Fibroblast of skin of back (primary cell): Measurements from ENCODE around the gene SFT2D3.

Source experiments
- DNase-seq: peaks from one replicate; pipeline ENCODE4 v3.0.0-alpha.2; 2013

SFT2D3 gene

GRCh38 chr2:127664065-127664894 is 37.0 kb upstream of the SFT2D3 start:
- no peak for DNase-seq

- no peak for DNase-seq
Observed at GRCh38 chr2:127664895-127665225, 36.4 kb upstream of the SFT2D3 start.

- DNase-seq, result no peak
Observed at GRCh38 chr2:127665267-127665893, 35.9 kb upstream of the SFT2D3 start.

GRCh38 chr2:127669056-127669455 is 32.2 kb upstream of the SFT2D3 start:
- no peak for DNase-seq

GRCh38 chr2:127670055-127670956 is 31.0 kb upstream of the SFT2D3 start:
- DNase-seq, result peak; percentile 35

DNA sequence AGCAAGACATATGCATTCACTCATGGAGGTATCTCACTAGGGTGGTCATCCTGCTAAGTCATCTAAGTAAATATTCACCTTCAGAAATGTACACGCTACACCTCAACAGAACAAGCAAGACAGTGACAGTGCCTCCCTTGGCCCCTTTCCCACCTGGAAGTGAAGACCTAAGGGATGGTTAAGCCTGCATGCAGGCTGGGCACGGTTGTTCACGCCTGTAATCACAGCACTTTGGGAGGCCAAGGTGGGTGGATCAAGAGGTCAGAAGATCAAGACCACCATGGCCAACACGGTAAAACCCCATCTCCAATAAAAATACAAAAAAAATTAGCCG is 30.4 kb upstream of the SFT2D3 start:
- DNase-seq, result no peak

DNA sequence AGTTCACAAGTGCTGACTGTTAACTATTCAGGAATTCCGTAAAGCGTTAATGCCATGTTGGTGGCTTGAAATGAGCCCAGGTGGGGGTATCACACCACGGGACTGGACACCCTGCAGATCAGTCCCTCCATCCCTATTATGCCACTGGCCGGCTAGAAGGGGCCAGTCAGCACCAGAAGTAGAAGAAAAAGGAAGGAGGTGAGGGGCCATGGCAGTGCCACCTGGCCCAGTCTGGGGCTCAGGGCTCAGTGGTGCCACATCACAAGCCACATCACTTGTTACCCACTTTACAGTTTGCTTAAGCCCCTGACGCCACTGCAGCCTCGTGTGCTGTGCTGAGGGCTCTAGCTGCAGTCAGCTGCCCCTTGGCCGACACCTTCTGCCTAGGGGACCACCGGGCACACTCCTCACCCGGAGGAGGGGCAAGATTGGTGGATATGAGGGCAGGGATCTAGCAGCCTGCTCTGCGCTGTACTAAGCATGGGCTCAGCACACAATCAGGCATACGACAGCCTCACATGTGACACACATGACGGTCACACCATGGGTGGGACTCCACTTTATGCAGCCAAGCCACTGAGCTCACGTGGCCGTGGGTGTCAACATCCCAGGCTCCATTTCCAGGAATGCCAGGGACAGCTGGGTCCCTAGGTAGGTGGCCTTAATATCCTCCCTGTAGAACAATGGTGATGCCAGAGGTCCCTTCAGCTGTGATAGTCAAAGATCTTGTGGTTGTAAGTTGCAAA is 29.6 kb upstream of the SFT2D3 start:
- DNase-seq, result no peak

DNA sequence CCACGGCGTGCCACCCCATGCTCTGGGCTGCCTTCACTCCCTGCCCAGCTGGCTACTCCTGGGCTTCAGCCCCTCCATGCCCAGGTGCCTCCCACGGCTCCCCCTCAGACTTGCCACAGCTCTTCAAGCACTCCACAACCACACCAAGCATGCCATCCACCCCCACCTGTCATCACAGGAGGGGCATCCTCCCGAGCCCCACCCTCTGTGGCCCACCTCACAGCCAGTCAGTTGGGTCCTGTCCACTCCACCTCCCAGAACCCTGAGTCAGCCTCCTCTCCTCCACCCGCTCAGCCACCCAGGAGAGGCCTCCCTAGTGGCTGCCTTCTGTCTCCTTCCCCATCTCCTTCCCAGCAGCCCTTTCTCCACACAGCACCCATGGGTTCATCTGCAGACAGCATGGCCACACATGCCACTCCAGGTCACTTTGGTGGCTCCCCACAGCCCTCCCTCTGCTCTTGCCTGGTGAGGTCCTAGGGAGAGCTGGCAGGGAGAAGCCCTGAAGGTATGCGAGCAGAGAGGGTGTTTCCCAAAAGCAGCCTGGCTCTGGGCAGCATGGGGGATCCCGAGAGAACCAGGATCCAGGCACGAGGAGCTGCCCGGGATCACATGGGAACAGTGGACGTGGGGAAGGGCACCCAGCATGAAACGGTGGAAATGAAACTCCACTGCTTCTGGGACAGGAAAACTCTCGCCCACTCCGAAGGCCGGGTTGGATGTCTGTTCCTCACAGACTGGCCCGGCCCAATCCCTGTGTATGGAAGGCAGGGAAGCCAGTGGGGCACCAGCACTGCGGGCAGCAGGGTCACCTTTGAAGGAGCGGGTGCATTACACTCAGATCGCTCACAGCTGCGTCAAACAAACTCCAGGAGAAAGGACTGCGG is 28.7 kb upstream of the SFT2D3 start:
- no peak for DNase-seq

DNA sequence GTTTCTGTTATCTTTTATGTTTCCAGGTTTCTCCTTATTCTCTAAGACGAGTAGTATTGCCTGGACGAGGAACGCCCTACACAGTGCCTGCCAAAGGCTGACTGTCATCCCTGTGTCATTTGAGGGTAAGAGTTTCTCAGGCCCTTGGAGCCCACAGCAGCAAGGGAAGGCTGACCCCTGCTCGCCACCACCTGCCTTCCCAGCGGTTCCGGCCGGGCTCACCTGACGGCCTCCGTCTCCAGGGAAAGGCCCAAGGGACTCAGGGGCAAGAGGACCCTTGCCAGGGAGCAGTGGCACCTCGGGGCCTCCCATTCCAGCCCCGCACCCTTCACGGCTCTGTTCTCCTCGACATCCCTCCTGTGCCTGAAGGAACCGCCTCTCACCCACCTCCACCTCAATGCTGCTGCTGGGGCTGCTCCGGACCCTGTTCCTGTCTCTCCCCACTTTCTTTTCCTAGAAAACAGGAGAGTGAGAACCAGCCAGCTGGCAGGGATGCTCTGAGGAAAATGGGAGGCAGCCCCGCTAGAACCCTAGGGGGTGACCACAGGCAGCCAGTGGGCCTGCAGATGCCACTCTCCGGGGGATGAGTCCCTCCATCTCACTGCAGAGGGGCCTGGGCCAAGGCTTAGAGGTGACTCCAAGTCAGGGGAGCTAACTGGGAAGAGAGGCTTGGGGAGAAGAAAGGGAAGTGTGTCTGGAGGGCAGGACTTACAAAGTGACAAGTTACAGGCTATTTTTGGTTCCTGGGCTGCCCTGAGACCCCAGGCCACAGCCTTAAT is 27.8 kb upstream of the SFT2D3 start:
- DNase-seq, result peak; percentile 27

DNA sequence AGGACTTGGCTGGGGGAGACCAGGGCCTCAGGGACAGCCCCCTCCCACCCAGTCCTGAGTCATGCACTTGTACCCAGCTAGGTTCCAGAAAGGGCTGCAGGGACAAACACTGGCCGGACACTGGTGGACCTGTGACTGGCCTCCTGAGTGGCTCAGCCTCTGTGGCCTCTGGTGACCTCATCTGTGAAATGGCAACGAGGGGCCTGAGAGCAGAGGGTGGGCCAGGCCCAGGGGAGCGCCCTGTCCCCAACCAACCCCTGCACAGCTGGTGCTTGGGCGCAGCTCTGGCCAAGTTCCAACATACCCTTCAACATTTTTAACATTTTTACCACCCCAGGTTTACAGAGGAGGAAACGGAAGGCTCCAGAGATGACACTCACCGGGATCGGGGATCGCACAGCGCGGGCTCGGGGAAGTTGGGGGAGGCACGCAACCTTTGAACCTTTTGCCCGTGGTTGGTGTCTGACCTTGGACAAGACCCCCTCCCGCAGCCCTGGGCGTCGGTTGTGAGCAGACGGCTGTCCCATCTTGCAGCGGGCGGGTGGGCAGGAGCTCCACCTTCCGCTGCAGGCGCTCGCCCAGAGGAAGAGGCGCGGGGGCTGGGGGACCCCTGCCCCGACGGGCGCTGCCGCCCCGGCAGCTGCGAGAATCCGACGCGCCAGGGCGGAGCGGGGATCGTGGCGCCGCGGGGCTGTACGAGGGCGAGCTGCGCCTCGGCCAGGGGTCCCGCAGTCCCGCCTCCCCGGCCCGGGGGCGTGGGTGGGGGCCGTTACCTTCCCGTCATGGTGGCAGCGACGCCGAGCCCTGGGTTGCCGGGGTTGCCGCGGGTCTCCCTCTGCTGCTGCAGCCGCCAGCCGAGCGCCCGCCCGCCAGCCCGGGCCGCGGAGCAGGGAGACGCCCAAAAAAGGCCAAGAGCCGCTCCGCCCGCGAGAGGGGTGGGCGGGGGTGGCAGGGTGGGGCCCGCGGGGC is 26.8 kb upstream of the SFT2D3 start:
- peak; percentile 38 for DNase-seq

DNA sequence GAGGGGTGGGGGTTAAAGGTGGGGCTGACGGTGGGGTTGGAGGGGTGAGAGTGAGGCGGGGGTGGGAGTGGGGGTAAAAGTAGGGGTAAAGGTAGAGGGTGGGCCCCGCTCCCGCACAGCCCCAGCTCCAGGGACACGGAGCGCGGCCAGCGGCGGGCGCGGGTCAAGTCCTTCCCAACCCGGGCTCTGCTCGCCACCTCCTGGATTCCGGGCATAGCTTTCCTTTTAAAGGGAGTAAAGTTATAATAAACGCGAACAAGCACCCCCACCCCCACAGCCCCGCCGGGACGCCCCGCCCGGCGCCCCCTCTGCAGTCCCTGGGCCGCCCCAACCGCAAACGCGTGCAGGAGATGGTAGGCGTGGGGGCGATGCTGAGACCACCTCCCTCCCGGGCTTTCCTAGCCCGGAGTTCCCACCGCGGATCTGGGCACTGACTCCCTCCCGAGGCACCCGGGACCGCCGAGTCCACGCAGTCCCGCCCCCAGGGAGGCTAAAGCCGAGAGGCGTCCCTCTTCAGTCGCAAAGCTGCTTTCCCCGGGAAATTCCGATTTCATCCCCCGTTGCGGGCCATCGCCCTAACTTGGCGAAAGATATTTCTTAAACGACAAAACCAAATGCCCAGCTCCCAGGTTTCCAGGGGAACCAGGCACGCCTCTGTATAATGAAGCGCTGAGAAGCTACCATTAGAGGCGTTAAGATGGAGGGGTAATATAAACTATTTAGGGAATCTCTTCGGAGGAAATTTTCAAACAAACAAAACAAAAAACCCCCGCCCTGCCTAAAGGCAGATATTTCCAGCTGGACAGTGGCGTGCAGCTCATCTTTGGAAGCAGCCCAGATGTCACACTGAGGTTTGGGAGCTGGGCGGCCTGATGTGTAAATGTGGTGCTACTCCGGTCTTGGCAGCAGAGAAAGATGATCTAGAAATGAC is 25.7 kb upstream of the SFT2D3 start, which contains the start of gene LIMS2:
Gene LIMS2, minus strand, starts transcription at position 200 of the 931 bp plus-strand sequence. CDS start 506 bp downstream, outside the sequence.
- peak; percentile 77 for DNase-seq

- no peak for DNase-seq
Observed at GRCh38 chr2:127676906-127677305, 24.4 kb upstream of the SFT2D3 start.

DNA sequence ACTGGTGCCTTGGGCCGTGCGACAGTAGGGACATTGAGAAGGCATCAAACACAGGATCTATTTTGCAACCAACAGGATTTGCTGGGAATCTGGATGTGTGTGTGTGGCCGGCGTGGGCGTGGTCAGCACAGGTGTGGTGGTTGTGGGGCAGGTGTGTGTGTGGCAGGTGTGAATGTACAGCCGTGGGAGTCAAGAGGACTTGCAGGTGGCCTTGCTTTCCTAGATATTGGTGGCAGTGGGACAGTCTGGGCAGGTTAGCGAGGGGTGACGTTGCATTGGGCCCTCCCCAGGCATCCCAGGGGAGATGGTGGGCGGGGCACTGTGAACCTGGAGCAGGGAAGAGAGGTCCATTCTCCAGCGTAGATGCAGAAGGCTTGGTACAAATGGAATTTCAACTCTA is 22.8 kb upstream of the SFT2D3 start:
- no peak for DNase-seq

- no peak for DNase-seq
Observed at GRCh38 chr2:127678991-127679390, 22.3 kb upstream of the SFT2D3 start.

- no peak for DNase-seq
Observed at GRCh38 chr2:127679680-127680361, 21.5 kb upstream of the SFT2D3 start.

GRCh38 chr2:127680706-127681287 is 20.5 kb upstream of the SFT2D3 start:
- no peak for DNase-seq

DNA sequence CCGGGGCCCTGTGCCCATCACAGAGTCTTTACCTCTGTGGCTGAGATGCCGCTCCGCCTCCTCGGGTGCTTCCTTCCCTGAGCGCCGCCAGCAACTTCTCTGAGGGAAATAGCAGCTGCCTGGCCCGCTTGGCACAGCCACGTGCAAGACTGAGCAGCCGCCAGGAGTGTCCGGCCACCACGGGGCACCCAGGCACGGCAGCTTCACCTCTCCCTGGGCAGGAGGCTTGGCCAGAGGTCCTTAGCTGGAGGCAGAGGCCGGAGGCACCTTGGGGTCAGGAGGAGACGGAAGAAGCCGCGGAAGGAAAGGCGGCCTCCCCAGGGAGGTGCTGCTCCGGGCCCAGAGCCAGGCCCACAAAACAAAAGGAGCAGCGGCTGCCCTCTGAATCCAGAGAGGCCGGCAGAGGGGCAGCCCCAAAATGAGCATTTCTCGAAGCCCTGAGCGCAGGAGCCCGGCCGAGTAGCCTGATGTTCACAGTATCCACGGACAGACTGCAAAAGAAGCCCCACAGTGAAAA is 20.0 kb upstream of the SFT2D3 start:
- DNase-seq, result no peak
